ENCODE results near the gene TNPO2. TPM values are rescaled to one million over a fixed set of nuclear protein-coding genes. Genes with fewer than 3 reads are reported as not detected.
"Not testable (repeated sequence)": the region's sequence is repeated elsewhere in the genome, so short reads cannot be mapped to it uniquely, and the experiment has no call there.

The TNPO2 gene
- total RNA-seq, 1 donor from 2014 or later, result 109 TPM

GRCh38 chr19:12720851-12721655 is 2.7 kb downstream of the TNPO2 start:
- peaks cover 19% of the 10 kb centered on the region for H3K4me1 Mint-ChIP-seq (ENCODE audit: low read depth)
- DNase-seq (ENCODE audit: low spot score, unreplicated experiment), result no peak
- H3K4me3 Mint-ChIP-seq (ENCODE audit: low read depth), result peak overlapping the region; percentile 96
- H3K9me3 Mint-ChIP-seq (ENCODE audit: low read depth), result no peaks in the 10 kb centered on the region
- H3K27ac Mint-ChIP-seq, result peak overlapping the region; percentile 99
- H3K36me3 Mint-ChIP-seq (ENCODE audit: insufficient read depth), result peaks cover 5% of the 10 kb centered on the region
- no peak for TF ChIP-seq CTCF (IDR thresholded peaks at IDR 0.05; ENCODE audit: unreplicated experiment)
- H3K27me3 Mint-ChIP-seq, result no peaks in the 10 kb centered on the region

GRCh38 chr19:12720296-12720695 is 3.4 kb downstream of the TNPO2 start:
- H3K9me3 Mint-ChIP-seq (ENCODE audit: low read depth), result no peaks in the 10 kb centered on the region
- peak overlapping the region; percentile 95 for H3K27ac Mint-ChIP-seq
- no peaks in the 10 kb centered on the region for H3K27me3 Mint-ChIP-seq
- no peak for DNase-seq (ENCODE audit: low spot score, unreplicated experiment)
- TF ChIP-seq CTCF (IDR thresholded peaks at IDR 0.05; ENCODE audit: unreplicated experiment), result no peak
- peaks cover 19% of the 10 kb centered on the region for H3K4me1 Mint-ChIP-seq (ENCODE audit: low read depth)
- H3K36me3 Mint-ChIP-seq (ENCODE audit: insufficient read depth), result peaks cover 7% of the 10 kb centered on the region
- H3K4me3 Mint-ChIP-seq (ENCODE audit: low read depth), result peak overlapping the region; percentile 72

- H3K36me3 Mint-ChIP-seq (ENCODE audit: insufficient read depth), result peaks cover 27% of the 10 kb centered on the region
- H3K4me1 Mint-ChIP-seq (ENCODE audit: low read depth), result peaks cover 8% of the 10 kb centered on the region
- no peaks in the 10 kb centered on the region for H3K9me3 Mint-ChIP-seq (ENCODE audit: low read depth)
- no peaks in the 10 kb centered on the region for H3K27me3 Mint-ChIP-seq
- H3K27ac Mint-ChIP-seq, result no peak overlapping the region
- TF ChIP-seq CTCF (IDR thresholded peaks at IDR 0.05; ENCODE audit: unreplicated experiment), result no peak
- H3K4me3 Mint-ChIP-seq (ENCODE audit: low read depth), result no peak overlapping the region
- DNase-seq (ENCODE audit: low spot score, unreplicated experiment), result no peak
These were observed 7.8 kb downstream of the TNPO2 start for GRCh38 chr19:12715929-12716328.

- no peak overlapping the region for H3K4me3 Mint-ChIP-seq (ENCODE audit: low read depth)
- H3K36me3 Mint-ChIP-seq (ENCODE audit: insufficient read depth), result peaks cover 31% of the 10 kb centered on the region
- H3K27me3 Mint-ChIP-seq, result no peaks in the 10 kb centered on the region
- H3K27ac Mint-ChIP-seq, result no peak overlapping the region
- no peaks in the 10 kb centered on the region for H3K9me3 Mint-ChIP-seq (ENCODE audit: low read depth)
- peaks cover 3% of the 10 kb centered on the region for H3K4me1 Mint-ChIP-seq (ENCODE audit: low read depth)
- no peak for DNase-seq (ENCODE audit: low spot score, unreplicated experiment)
- TF ChIP-seq CTCF (IDR thresholded peaks at IDR 0.05; ENCODE audit: unreplicated experiment), result no peak
These were observed 8.6 kb downstream of the TNPO2 start for GRCh38 chr19:12715102-12715501.

- not testable (repeated sequence) for H3K27ac Mint-ChIP-seq; H3K27me3 Mint-ChIP-seq; H3K4me1 Mint-ChIP-seq (ENCODE audit: low read depth); DNase-seq (ENCODE audit: low spot score, unreplicated experiment); H3K4me3 Mint-ChIP-seq (ENCODE audit: low read depth); H3K9me3 Mint-ChIP-seq (ENCODE audit: low read depth)
- peaks cover 34% of the 10 kb centered on the region for H3K36me3 Mint-ChIP-seq (ENCODE audit: insufficient read depth)
These were observed 10.4 kb downstream of the TNPO2 start for GRCh38 chr19:12713304-12713703.

- H3K36me3 Mint-ChIP-seq (ENCODE audit: insufficient read depth), result peaks cover 34% of the 10 kb centered on the region
- not testable (repeated sequence) for H3K4me1 Mint-ChIP-seq (ENCODE audit: low read depth); DNase-seq (ENCODE audit: low spot score, unreplicated experiment); H3K9me3 Mint-ChIP-seq (ENCODE audit: low read depth); H3K27ac Mint-ChIP-seq; H3K4me3 Mint-ChIP-seq (ENCODE audit: low read depth); H3K27me3 Mint-ChIP-seq
- TF ChIP-seq CTCF (IDR thresholded peaks at IDR 0.05; ENCODE audit: unreplicated experiment), result peak; percentile 47
These were observed 11.7 kb downstream of the TNPO2 start for GRCh38 chr19:12712077-12712476.
